ENCODE results near the gene KLF9.

DNA sequence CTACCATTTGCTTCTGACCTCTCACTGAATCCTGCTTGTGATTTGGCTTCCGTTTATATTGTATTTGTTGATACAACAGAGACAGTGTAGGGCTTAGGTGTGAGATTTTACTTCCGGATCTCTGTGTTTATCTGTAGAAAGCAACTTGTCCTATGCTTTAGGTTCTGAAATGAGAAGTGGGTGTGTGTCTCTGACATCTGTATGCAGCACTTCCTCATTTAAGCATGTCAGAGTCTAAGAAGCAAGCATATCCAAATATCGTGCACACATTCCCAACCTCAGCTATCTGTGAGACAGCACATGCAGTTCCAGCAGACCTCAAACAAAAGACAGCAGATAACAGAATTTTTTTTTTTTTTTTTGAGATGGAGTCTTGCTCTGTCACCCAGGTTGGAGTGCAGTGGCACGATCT lies 16.3 kb downstream of the KLF9 start:
- TF ChIP-seq, protein P1, sequence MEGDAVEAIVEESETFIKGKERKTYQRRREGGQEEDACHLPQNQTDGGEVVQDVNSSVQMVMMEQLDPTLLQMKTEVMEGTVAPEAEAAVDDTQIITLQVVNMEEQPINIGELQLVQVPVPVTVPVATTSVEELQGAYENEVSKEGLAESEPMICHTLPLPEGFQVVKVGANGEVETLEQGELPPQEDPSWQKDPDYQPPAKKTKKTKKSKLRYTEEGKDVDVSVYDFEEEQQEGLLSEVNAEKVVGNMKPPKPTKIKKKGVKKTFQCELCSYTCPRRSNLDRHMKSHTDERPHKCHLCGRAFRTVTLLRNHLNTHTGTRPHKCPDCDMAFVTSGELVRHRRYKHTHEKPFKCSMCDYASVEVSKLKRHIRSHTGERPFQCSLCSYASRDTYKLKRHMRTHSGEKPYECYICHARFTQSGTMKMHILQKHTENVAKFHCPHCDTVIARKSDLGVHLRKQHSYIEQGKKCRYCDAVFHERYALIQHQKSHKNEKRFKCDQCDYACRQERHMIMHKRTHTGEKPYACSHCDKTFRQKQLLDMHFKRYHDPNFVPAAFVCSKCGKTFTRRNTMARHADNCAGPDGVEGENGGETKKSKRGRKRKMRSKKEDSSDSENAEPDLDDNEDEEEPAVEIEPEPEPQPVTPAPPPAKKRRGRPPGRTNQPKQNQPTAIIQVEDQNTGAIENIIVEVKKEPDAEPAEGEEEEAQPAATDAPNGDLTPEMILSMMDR (IDR thresholded peaks at IDR 0.05) = no peak
- TF ChIP-seq POLR2A (IDR thresholded peaks at IDR 0.05) = no peak

All from lower leg skin (tissue), 3 donors.